NCI-H82 (cell line): ENCODE measurements around the gene GAREM1.

Experiments
- DNase-seq: peaks from one replicate; lab custom pipeline; 2025; lab: John Stamatoyannopoulos, UW

The GAREM1 gene

GRCh38 chr18:32290810-32291209 lies 179.9 kb downstream of the GAREM1 start:
- DNase-seq = no peak

- DNase-seq = peak; percentile 87
Measured at GRCh38 chr18:32289483-32290075, 181.1 kb downstream of the GAREM1 start.

GRCh38 chr18:32287873-32288272 lies 182.8 kb downstream of the GAREM1 start:
- no peak for DNase-seq

GRCh38 chr18:32287249-32287648 lies 183.4 kb downstream of the GAREM1 start:
- DNase-seq = no peak

GRCh38 chr18:32286749-32287148 lies 183.9 kb downstream of the GAREM1 start:
- no peak for DNase-seq

GRCh38 chr18:32284284-32284683 lies 186.4 kb downstream of the GAREM1 start:
- no peak for DNase-seq

- DNase-seq = no peak
Measured at GRCh38 chr18:32280911-32281310, 189.8 kb downstream of the GAREM1 start.

GRCh38 chr18:32280188-32280783 lies 190.4 kb downstream of the GAREM1 start:
- no peak for DNase-seq

- DNase-seq = no peak
Measured at GRCh38 chr18:32278177-32278799, 192.4 kb downstream of the GAREM1 start.

GRCh38 chr18:32277549-32277948 lies 193.1 kb downstream of the GAREM1 start:
- DNase-seq = no peak

- no peak for DNase-seq
Measured at GRCh38 chr18:32276906-32277305, 193.8 kb downstream of the GAREM1 start.

GRCh38 chr18:32276256-32276655 lies 194.4 kb downstream of the GAREM1 start:
- DNase-seq = no peak

- no peak for DNase-seq
Measured at GRCh38 chr18:32275221-32275620, 195.5 kb downstream of the GAREM1 start.

GRCh38 chr18:32274307-32274706 lies 196.4 kb downstream of the GAREM1 start:
- no peak for DNase-seq

- peak; percentile 58 for DNase-seq
Measured at GRCh38 chr18:32271672-32272208, 198.9 kb downstream of the GAREM1 start.

GRCh38 chr18:32270341-32270740 lies 200.3 kb downstream of the GAREM1 start:
- no peak for DNase-seq

GRCh38 chr18:32267463-32267862 lies 203.2 kb downstream of the GAREM1 start:
- no peak for DNase-seq

- DNase-seq = no peak
Measured at GRCh38 chr18:32264401-32264800, 206.3 kb downstream of the GAREM1 start.

- DNase-seq = peak; percentile 41
Measured at GRCh38 chr18:32262092-32262491, 208.6 kb downstream of the GAREM1 start.

GRCh38 chr18:32261003-32261402 lies 209.7 kb downstream of the GAREM1 start:
- peak; percentile 22 for DNase-seq

GRCh38 chr18:32259553-32259952 lies 211.1 kb downstream of the GAREM1 start:
- DNase-seq = no peak

- no peak for DNase-seq
Measured at GRCh38 chr18:32258558-32259204, 212.0 kb downstream of the GAREM1 start.

- DNase-seq = no peak
Measured at GRCh38 chr18:32258148-32258547, 212.5 kb downstream of the GAREM1 start.
